Mesothelial cell of epicardium (in vitro differentiated cells): ENCODE data around the gene ATXN3L. TPM values are rescaled to one million over a fixed set of nuclear protein-coding genes. Genes with fewer than 3 reads are reported as not detected.

ENCODE experiments used
- DNase-seq, 2 experiments: peaks; one replicate each; pipeline ENCODE4 v3.0.0; 2021; ENCODE audit warnings: low spot score in 2 of 2; ENCODE audit not compliant: unreplicated experiment in 2 of 2
- H3K27ac Mint-ChIP-seq: 2 replicates; pipeline ENCODE4 v1.8.0; 2021; ENCODE audit warnings: mixed read lengths
- H3K27me3 Mint-ChIP-seq: 2 replicates; pipeline ENCODE4 v1.8.0; 2021; ENCODE audit warnings: low read depth, mixed read lengths
- H3K36me3 Mint-ChIP-seq: 2 replicates; pipeline ENCODE4 v1.8.0; 2021; ENCODE audit warnings: mixed read lengths
- H3K4me1 Mint-ChIP-seq: 2 replicates; pipeline ENCODE4 v1.8.0; 2021; ENCODE audit warnings: mixed read lengths
- H3K4me3 Mint-ChIP-seq: 2 replicates; pipeline ENCODE4 v1.8.0; 2021; ENCODE audit warnings: mild to moderate bottlenecking, moderate library complexity, mixed read lengths
- H3K9me3 Mint-ChIP-seq: 2 replicates; pipeline ENCODE4 v1.8.0; 2021; ENCODE audit warnings: mixed read lengths
- CTCF ChIP-seq: fragments of 200-600 bp; sonication (generic); IDR thresholded peaks from one replicate; pipeline ENCODE4 v1.5.0; 2021; ENCODE audit warnings: antibody characterized with exemption; ENCODE audit not compliant: unreplicated experiment
- total RNA-seq: library from RNA; stranded (reverse); gene quantifications from 3 replicates; pipeline ENCODE4 v1.2.1, GENCODE V29; 2021

The ATXN3L gene
- total RNA-seq, 1 donor from 2014 or later, result not detected

- peaks cover 52% of the 10 kb centered on the region for H3K9me3 Mint-ChIP-seq
- peaks cover 5% of the 10 kb centered on the region for H3K4me1 Mint-ChIP-seq
- DNase-seq, result no peak
- H3K36me3 Mint-ChIP-seq, result no peaks in the 10 kb centered on the region
- H3K27ac Mint-ChIP-seq, result no peak overlapping the region
- no peaks in the 10 kb centered on the region for H3K27me3 Mint-ChIP-seq
- no peak overlapping the region for H3K4me3 Mint-ChIP-seq
- TF ChIP-seq CTCF, result no peak
Observed at GRCh38 chrX:13334491-13334890, 14.6 kb upstream of the ATXN3L start.

GRCh38 chrX:13330446-13330845 lies 10.6 kb upstream of the ATXN3L start:
- no peak for DNase-seq
- TF ChIP-seq CTCF, result no peak
- no peak overlapping the region for H3K27ac Mint-ChIP-seq
- H3K4me1 Mint-ChIP-seq, result no peaks in the 10 kb centered on the region
- no peaks in the 10 kb centered on the region for H3K36me3 Mint-ChIP-seq
- H3K9me3 Mint-ChIP-seq, result peaks cover 47% of the 10 kb centered on the region
- H3K27me3 Mint-ChIP-seq, result no peaks in the 10 kb centered on the region
- H3K4me3 Mint-ChIP-seq, result no peak overlapping the region

GRCh38 chrX:13327666-13328065 lies 7.8 kb upstream of the ATXN3L start:
- DNase-seq, result no peak
- Mint-ChIP-seq H3K36me3 (no peaks in the 10 kb centered on the region), H3K27ac (no peak overlapping the region), H3K4me3 (no peak overlapping the region), H3K4me1 (no peaks in the 10 kb centered on the region), H3K9me3 (peaks cover 52% of the 10 kb centered on the region), H3K27me3 (no peaks in the 10 kb centered on the region)
- no peak for TF ChIP-seq CTCF

GRCh38 chrX:13323241-13323640 lies 3.4 kb upstream of the ATXN3L start:
- DNase-seq, result no peak
- Mint-ChIP-seq H3K4me1 (no peaks in the 10 kb centered on the region), H3K27me3 (no peaks in the 10 kb centered on the region), H3K36me3 (no peaks in the 10 kb centered on the region), H3K9me3 (peaks cover 72% of the 10 kb centered on the region), H3K27ac (no peak overlapping the region), H3K4me3 (no peak overlapping the region)
- TF ChIP-seq CTCF, result no peak

GRCh38 chrX:13317366-13317765 lies 2.5 kb downstream of the ATXN3L start:
- Mint-ChIP-seq H3K27me3 (no peaks in the 10 kb centered on the region), H3K36me3 (no peaks in the 10 kb centered on the region), H3K4me3 (no peak overlapping the region), H3K4me1 (no peaks in the 10 kb centered on the region), H3K9me3 (peaks cover 83% of the 10 kb centered on the region), H3K27ac (no peak overlapping the region)
- no peak for DNase-seq
- TF ChIP-seq CTCF, result no peak

DNA sequence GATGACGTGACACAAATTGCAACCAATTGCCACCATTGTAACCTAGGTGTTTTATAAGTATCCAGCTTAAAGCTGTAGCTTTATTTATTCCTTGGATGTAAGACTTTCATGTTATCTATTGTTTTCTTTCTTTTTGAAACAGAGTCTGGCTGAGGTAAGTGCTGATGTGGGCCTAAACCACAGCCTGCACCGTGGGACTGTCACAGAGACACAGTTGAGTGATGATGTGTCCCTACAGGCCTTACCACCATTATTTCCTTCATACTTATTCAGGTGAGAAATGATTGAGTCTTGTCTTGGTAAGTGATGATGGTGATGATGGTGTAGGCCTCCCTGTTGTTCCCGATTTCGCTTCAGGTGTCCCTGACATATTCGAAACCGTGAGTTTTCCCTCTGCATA lies 8.3 kb downstream of the ATXN3L start:
- DNase-seq, result no peak
- H3K36me3 Mint-ChIP-seq, result no peaks in the 10 kb centered on the region
- no peaks in the 10 kb centered on the region for H3K27me3 Mint-ChIP-seq

More for the DNA sequence above, 8.3 kb downstream of the ATXN3L start:
- TF ChIP-seq CTCF, result no peak
- H3K27ac Mint-ChIP-seq, result no peak overlapping the region
- H3K4me3 Mint-ChIP-seq, result no peak overlapping the region
- peaks cover 61% of the 10 kb centered on the region for H3K9me3 Mint-ChIP-seq
- H3K4me1 Mint-ChIP-seq, result peaks cover 2% of the 10 kb centered on the region
